PC-9 (cell line): ENCODE results near the gene CYBB. TPM values are rescaled to one million over a fixed set of nuclear protein-coding genes. Genes with fewer than 3 reads are reported as not detected.

Source experiments
- BruUV-seq: library from RNA; stranded (reverse); fragments of 400-500 nt; replicated peaks from 2 replicates; lab custom pipeline; 2021; lab: Mats Ljungman, UMichigan
- CTCF ChIA-PET: fragments of 300-600 bp; sonication (Branson Sonifier 250); formaldehyde crosslinking; loops from one replicate; lab custom pipeline; 2022; ENCODE audit warnings: antibody characterized with exemption; lab: Charles Lee
- POLR2A ChIA-PET: fragments of 300-600 bp; sonication (Branson Sonifier 250); formaldehyde crosslinking; loops from one replicate; lab custom pipeline; 2022; ENCODE audit warnings: antibody characterized with exemption; ENCODE audit not compliant: unreplicated experiment; lab: Charles Lee
- DNase-seq, 2 experiments: peaks; one replicate each; pipeline versions ENCODE4 v3.0.0 to v3.0.0-alpha.2; 2015 to 2022; ENCODE audit warnings: mixed read lengths in 1 of 2
- H2AFZ ChIP-seq: fragments of 200-600 bp; sonication (generic); 2 replicates; pipeline ENCODE4 v1.8.1; 2017; ENCODE audit warnings: antibody characterized with exemption
- H3F3A ChIP-seq: fragments of 200-600 bp; sonication (generic); 2 replicates; pipeline ENCODE4 v1.8.1; 2017; ENCODE audit warnings: antibody characterized with exemption, mild to moderate bottlenecking, low read depth; ENCODE audit not compliant: insufficient read depth
- H3K27ac ChIP-seq: fragments of 200-600 bp; sonication (generic); 2 replicates; pipeline ENCODE4 v1.6.1; 2016; ENCODE audit warnings: mixed run types
- H3K27me3 ChIP-seq: fragments of 200-600 bp; sonication (generic); 2 replicates; pipeline ENCODE4 v1.6.1; 2016; ENCODE audit warnings: low read depth, mixed run types; ENCODE audit not compliant: insufficient read depth
- H3K36me3 ChIP-seq: fragments of 200-600 bp; sonication (generic); 2 replicates; pipeline ENCODE4 v1.6.1; 2016; ENCODE audit warnings: low read depth, mixed run types
- H3K4me1 ChIP-seq: fragments of 200-600 bp; sonication (generic); replicated peaks from 2 replicates; pipeline ENCODE4 v1.6.1; 2016; ENCODE audit warnings: mixed run types; ENCODE audit not compliant: insufficient read depth
- H3K4me2 ChIP-seq: fragments of 200-600 bp; sonication (generic); 2 replicates; pipeline ENCODE4 v1.6.1; 2017; ENCODE audit warnings: mixed run types
- H3K4me3 ChIP-seq: fragments of 200-600 bp; sonication (generic); 2 replicates; pipeline ENCODE4 v1.6.1; 2016; ENCODE audit warnings: mixed run types
- H3K79me2 ChIP-seq: fragments of 200-600 bp; sonication (generic); 2 replicates; pipeline ENCODE4 v1.6.1; 2017; ENCODE audit warnings: low read depth, mixed run types
- H3K9me2 ChIP-seq: fragments of 200-600 bp; sonication (generic); 2 replicates; pipeline ENCODE4 v1.8.1; 2017; ENCODE audit warnings: mild to moderate bottlenecking; ENCODE audit not compliant: insufficient read depth
- H3K9me3 ChIP-seq: fragments of 200-600 bp; sonication (generic); 2 replicates; pipeline ENCODE4 v1.8.1; 2016; ENCODE audit warnings: low read depth; ENCODE audit not compliant: insufficient read depth
- H4K20me1 ChIP-seq: fragments of 200-600 bp; sonication (generic); 2 replicates; pipeline ENCODE4 v1.8.1; 2017; ENCODE audit not compliant: insufficient read depth
- CTCF ChIP-seq: fragments of 200-600 bp; sonication (generic); conservative IDR thresholded peaks from 2 replicates; pipeline ENCODE4 v1.6.1; 2017; ENCODE audit warnings: mixed run types, antibody characterized with exemption, mild to moderate bottlenecking, moderate library complexity
- EZH2 ChIP-seq: fragments of 200-600 bp; sonication (generic); IDR thresholded peaks from 2 replicates; pipeline ENCODE4 v1.8.0; 2017; ENCODE audit warnings: antibody characterized with exemption, low read depth
- intact Hi-C: fragments of 100-400 bp; cut with micrococcal nuclease; formaldehyde crosslinking; loops from one replicate; pipeline ENCODE4 v1.10.0; 2022; ENCODE audit not compliant: unreplicated experiment
- total RNA-seq: library from RNA; stranded (reverse); gene quantifications from 2 replicates; pipeline ENCODE4 v1.2.3, GENCODE V29; 2021

The CYBB gene
- total RNA-seq, 1 experiment from 2014 or later, result 0.31 TPM

- no TSS peak for BruUV-seq
- Histone ChIP-seq H3K9me3 (no peaks in the 10 kb centered on the region), H3K36me3 (no peaks in the 10 kb centered on the region), H3K79me2 (no peaks in the 10 kb centered on the region), H3F3A (no peaks in the 10 kb centered on the region), H3K27me3 (no peaks in the 10 kb centered on the region), H3K4me2 (no peak overlapping the region), H4K20me1 (no peaks in the 10 kb centered on the region), H3K4me1 (no peaks in the 10 kb centered on the region), H2AFZ (no peak overlapping the region), H3K27ac (no peak overlapping the region), H3K9me2 (no peaks in the 10 kb centered on the region), H3K4me3 (no peak overlapping the region)
- ChIA-PET CTCF (no interaction called here), POLR2A (no interaction called here)
- TF ChIP-seq CTCF (no peak), EZH2 (no peak)
- intact Hi-C loops, result no loop called here
- DNase-seq, result no peak
These were observed 74.9 kb downstream of the CYBB start for GRCh38 chrX:37854748-37855147.

- no peak for TF ChIP-seq CTCF
- TF ChIP-seq EZH2, result no peak
- ChIA-PET POLR2A (no interaction called here), CTCF (no interaction called here)
- H3K4me2 ChIP-seq, result no peak overlapping the region
- no peak overlapping the region for H3K27ac ChIP-seq
- no peaks in the 10 kb centered on the region for H3K9me2 ChIP-seq
- no peak overlapping the region for H3K4me3 ChIP-seq
- no peak overlapping the region for H2AFZ ChIP-seq
- no peak for DNase-seq
- H3K79me2 ChIP-seq, result no peaks in the 10 kb centered on the region
- BruUV-seq, result no TSS peak
- no peaks in the 10 kb centered on the region for H4K20me1 ChIP-seq
- H3K27me3 ChIP-seq, result no peaks in the 10 kb centered on the region
- intact Hi-C loops, result no loop called here
- no peaks in the 10 kb centered on the region for H3K36me3 ChIP-seq
- no peaks in the 10 kb centered on the region for H3K9me3 ChIP-seq
- no peaks in the 10 kb centered on the region for H3K4me1 ChIP-seq
- no peaks in the 10 kb centered on the region for H3F3A ChIP-seq
These were observed 80.9 kb downstream of the CYBB start for GRCh38 chrX:37860721-37861120.

GRCh38 chrX:37862851-37863250 is 83.0 kb downstream of the CYBB start:
- H3K36me3 ChIP-seq, result no peaks in the 10 kb centered on the region
- H3K27me3 ChIP-seq, result no peaks in the 10 kb centered on the region
- H3K27ac ChIP-seq, result no peak overlapping the region
- no peak for DNase-seq
- no peaks in the 10 kb centered on the region for H3K9me2 ChIP-seq
- no peak overlapping the region for H2AFZ ChIP-seq
- no peaks in the 10 kb centered on the region for H4K20me1 ChIP-seq
- TF ChIP-seq EZH2 (no peak), CTCF (no peak)
- H3F3A ChIP-seq, result no peaks in the 10 kb centered on the region
- H3K79me2 ChIP-seq, result no peaks in the 10 kb centered on the region
- no peaks in the 10 kb centered on the region for H3K9me3 ChIP-seq
- ChIA-PET CTCF (no interaction called here), POLR2A (no interaction called here)
- no TSS peak for BruUV-seq
- H3K4me1 ChIP-seq, result no peaks in the 10 kb centered on the region
- H3K4me3 ChIP-seq, result no peak overlapping the region
- intact Hi-C loops, result no loop called here
- H3K4me2 ChIP-seq, result no peak overlapping the region

Other genes starting within 250 kb of the CYBB start
- 0.83 and 1.5 TPM in 2 replicates for gene LANCL3, start 208.4 kb upstream of the CYBB start, total RNA-seq
- 2.4 and 3.7 TPM in 2 replicates for gene XK, start 94.3 kb upstream of the CYBB start, total RNA-seq
- gene DYNLT3, start 67.5 kb downstream of the CYBB start, total RNA-seq, result not detected in 2 replicates
- not detected in 2 replicates for gene SYTL5, start 226.5 kb downstream of the CYBB start, total RNA-seq